ENCODE measurements around the gene CSRNP2. TPM values are rescaled to one million over a fixed set of nuclear protein-coding genes. Genes with fewer than 3 reads are reported as not detected.

The CSRNP2 gene
- total RNA-seq, 4 donors from 2014 or later = 25.5 to 30.8 (median 27.1) TPM

GRCh38 chr12:51028126-51028812 is 55.1 kb downstream of the CSRNP2 start:
- ATAC-seq (ENCODE audit: low FRiP score) (no peak), DNase-seq (ENCODE audit: low spot score) (no peak)
- TF ChIP-seq CTCF (IDR thresholded peaks at IDR 0.05) = no peak

- no peak for ATAC-seq (ENCODE audit: low FRiP score)
- no peak for DNase-seq (ENCODE audit: low spot score)
- no peak for TF ChIP-seq CTCF (IDR thresholded peaks at IDR 0.05)
Observed at GRCh38 chr12:51027342-51027835, 56.0 kb downstream of the CSRNP2 start.

GRCh38 chr12:51025836-51026638 is 57.4 kb downstream of the CSRNP2 start, which contains the start of gene SLC11A2:
Gene SLC11A2 (minus strand): TSS chr12:51026384. CDS start chr12:51010728, 15,656 bp downstream.
- TF ChIP-seq CTCF (IDR thresholded peaks at IDR 0.05) = no peak
- ATAC-seq (ENCODE audit: low FRiP score) (peak; percentile 94), DNase-seq (ENCODE audit: low spot score) (peak; percentile 93)

GRCh38 chr12:51025338-51025835 is 58.0 kb downstream of the CSRNP2 start:
- ATAC-seq (ENCODE audit: low FRiP score) = no peak
- no peak for TF ChIP-seq CTCF (IDR thresholded peaks at IDR 0.05)
- DNase-seq (ENCODE audit: low spot score) = no peak

- ATAC-seq (ENCODE audit: low FRiP score) (no peak), DNase-seq (ENCODE audit: low spot score) (no peak)
- no peak for TF ChIP-seq CTCF (IDR thresholded peaks at IDR 0.05)
Observed at GRCh38 chr12:51023625-51024382, 59.6 kb downstream of the CSRNP2 start.

GRCh38 chr12:51021694-51022093 is 61.7 kb downstream of the CSRNP2 start:
- ATAC-seq (ENCODE audit: low FRiP score) (no peak), DNase-seq (ENCODE audit: low spot score) (no peak)
- no peak for TF ChIP-seq CTCF (IDR thresholded peaks at IDR 0.05)
